Right lobe of liver (tissue), 6 donors: Measurements from ENCODE around the gene VEGFD. TPM values are rescaled to one million over a fixed set of nuclear protein-coding genes. Genes with fewer than 3 reads are reported as not detected.
"Not testable (repeated sequence)": the region's sequence is repeated elsewhere in the genome, so short reads cannot be mapped to it uniquely, and the experiment has no call there.

Experiments used
- ATAC-seq, 4 donors: fragments of 200-7000 bp; cut with Tn5 transposase; one replicate each; pipeline ENCODE4 v1.9.1; 2020; ENCODE audit warnings: mild to moderate bottlenecking in 4 of 4, moderate library complexity in 4 of 4
- DNase-seq, 3 donors: peaks; one replicate each; pipeline ENCODE4 v3.0.0-alpha.2; 2020
- H3K27ac ChIP-seq, 3 donors: fragments of 200-600 bp; one replicate each; pipeline ENCODE4 v1.8.0; 2022
- H3K27me3 ChIP-seq, 2 donors: fragments of 200-600 bp; one replicate each; pipeline ENCODE4 v1.8.0; 2022
- H3K36me3 ChIP-seq, 4 donors: fragments of 200-600 bp; sonication (generic) in 1 of 4; one replicate each; pipeline versions ENCODE4 v1.5.1 to v1.8.0; 2017 to 2022; ENCODE audit warnings: control low read depth in 1 of 4
- H3K4me1 ChIP-seq, 4 donors: fragments of 200-600 bp; sonication (generic) in 1 of 4; one replicate each; pipeline versions ENCODE4 v1.5.1 to v1.8.0; 2017 to 2022; ENCODE audit warnings: control low read depth in 1 of 4
- H3K4me3 ChIP-seq, 3 donors: fragments of 200-600 bp; one replicate each; pipeline ENCODE4 v1.8.0; 2022
- H3K9me3 ChIP-seq, 4 donors: fragments of 200-600 bp; sonication (generic) in 1 of 4; one replicate each; pipeline versions ENCODE4 v1.5.1 to v1.8.0; 2017 to 2022; ENCODE audit warnings: control low read depth in 1 of 4
- CTCF ChIP-seq, 4 donors: fragments of 200-600 bp in 3 of 4; fragments of 450-650 bp in 1 of 4; IDR thresholded peaks; one replicate each; pipeline versions ENCODE4 v1.5.1 to v1.8.0; 2016 to 2022; ENCODE audit warnings: antibody characterized with exemption in 4 of 4, mild to moderate bottlenecking in 2 of 4
- POLR2A ChIP-seq: fragments of 450-650 bp; IDR thresholded peaks from one replicate; pipeline ENCODE4 v1.6.1; 2017; ENCODE audit warnings: antibody characterized with exemption, mild to moderate bottlenecking
- WGBS: methylation state at CpG from one replicate; pipeline ENCODE4 v1.1.6; 2018; ENCODE audit warnings: low coverage, low lambda C conversion rate; ENCODE audit not compliant: insufficient coverage; ENCODE audit errors: missing lambda C conversion rate; 5-methylcytosine and 5-hydroxymethylcytosine counted together
- intact Hi-C, 2 donors: fragments of 100-400 bp; cut with DNase I; formaldehyde crosslinking; loops; one replicate each; pipeline versions ENCODE4 v1.11.2 to v1.14.1; 2022
- total RNA-seq, 6 experiments: library from RNA; depleted of rRNA in 2 of 6; stranded (reverse); fragments of >200 nt in 2 of 6; fragmentation: NEBNext Ultra II Directional in 3 of 6; extraction: Animal tissue kit (Norgen Biotek cat#: 25700) in 3 of 6; gene quantifications; one replicate each; pipeline versions ENCODE4 v1.1.0 to v1.2.4, GENCODE V29; 2016 to 2023
- donor health status: DM: no; HTN: yes; CAD: no.
- donor health status: DM: no; HTN: no; CAD: no.
- donor health status: DM: no; HTN: no; CAD: no.
- donor health status: DM: no; HTN: yes; CAD: no.
- donor health status: DM: no; HTN: yes; CAD: no.

VEGFD gene
- total RNA-seq, 6 experiments from 2014 or later, result 0.22 to 0.49 (median 0.33) TPM

GRCh38 chrX:15310117-15310516 lies 74.1 kb downstream of the VEGFD start:
- Histone ChIP-seq H3K27ac (no peak overlapping the region), H3K4me3 (no peak overlapping the region), H3K4me1 (no peaks in the 10 kb centered on the region), H3K36me3 (no peaks in the 10 kb centered on the region), H3K27me3 (peaks cover 0 to 15% of the 10 kb centered on the region in 2 donors), H3K9me3 (no peaks in the 10 kb centered on the region)
- DNase-seq (peak in 1 of 3 donors; percentile 44), ATAC-seq (peak; percentile 52 to 80 (median 63))
- 9% methylated on average over 3 of the region's 3 CpGs for WGBS
- TF ChIP-seq CTCF (IDR thresholded peaks at IDR 0.05) (no peak), POLR2A (no peak)
- intact Hi-C loops, result no loop called here

GRCh38 chrX:15305899-15306298 lies 78.3 kb downstream of the VEGFD start:
- H3K9me3 ChIP-seq, intact Hi-C loops, H3K4me1 ChIP-seq, DNase-seq, ATAC-seq, H3K27me3 ChIP-seq, H3K27ac ChIP-seq, H3K4me3 ChIP-seq, H3K36me3 ChIP-seq: not testable (repeated sequence)
- 45% methylated on average over 3 of the region's 3 CpGs for WGBS

GRCh38 chrX:15301924-15302323 lies 82.3 kb downstream of the VEGFD start:
- no peak overlapping the region for H3K27ac ChIP-seq
- DNase-seq, result peak in 2 of 3 donors; percentile 35 to 44
- H3K36me3 ChIP-seq, result no peaks in the 10 kb centered on the region
- intact Hi-C loops, result no loop called here
- TF ChIP-seq POLR2A, result no peak
- no peak for TF ChIP-seq CTCF (IDR thresholded peaks at IDR 0.05)
- peaks cover 0 to 20% (median 3%) of the 10 kb centered on the region in 4 donors for H3K4me1 ChIP-seq
- no peaks in the 10 kb centered on the region for H3K9me3 ChIP-seq
- H3K4me3 ChIP-seq, result no peak overlapping the region
- peak; percentile 37 to 52 (median 49) for ATAC-seq
- WGBS, result 34% methylated on average over 3 of the region's 4 CpGs
- no peaks in the 10 kb centered on the region for H3K27me3 ChIP-seq

GRCh38 chrX:15299941-15300851 lies 84.0 kb downstream of the VEGFD start:
- intact Hi-C loops, result no loop called here
- no peaks in the 10 kb centered on the region for H3K36me3 ChIP-seq
- H3K27ac ChIP-seq, result peak overlapping the region; percentile 22 to 59 (median 52)
- ATAC-seq (peak; percentile 75 to 90 (median 77)), DNase-seq (no peak)
- 24% methylated on average over 4 of the region's 4 CpGs for WGBS
- TF ChIP-seq POLR2A, result peak; percentile 47
- TF ChIP-seq CTCF (IDR thresholded peaks at IDR 0.05), result peak; percentile 45 to 54 (median 48)
- no peak overlapping the region for H3K4me3 ChIP-seq
- no peaks in the 10 kb centered on the region for H3K27me3 ChIP-seq
- H3K4me1 ChIP-seq, result peaks cover 0 to 20% (median 3%) of the 10 kb centered on the region in 4 donors
- no peaks in the 10 kb centered on the region for H3K9me3 ChIP-seq

GRCh38 chrX:15298780-15299179 lies 85.4 kb downstream of the VEGFD start:
- no peak overlapping the region for H3K4me3 ChIP-seq
- no peaks in the 10 kb centered on the region for H3K9me3 ChIP-seq
- H3K27ac ChIP-seq, result peak overlapping the region in 2 of 3 donors; percentile 52 to 59
- 69% methylated on average over 3 of the region's 3 CpGs for WGBS
- TF ChIP-seq CTCF (IDR thresholded peaks at IDR 0.05) (no peak), POLR2A (no peak)
- H3K36me3 ChIP-seq, result no peaks in the 10 kb centered on the region
- no peaks in the 10 kb centered on the region for H3K27me3 ChIP-seq
- DNase-seq (no peak), ATAC-seq (peak in 1 of 4 donors; percentile 10)
- intact Hi-C loops, result no loop called here
- peaks cover 0 to 20% (median 3%) of the 10 kb centered on the region in 4 donors for H3K4me1 ChIP-seq
